Ureter (tissue), 1 donor: ENCODE data around the gene DNAJB8. TPM values are rescaled to one million over a fixed set of nuclear protein-coding genes. Genes with fewer than 3 reads are reported as not detected.
A peak's percentile ranks its signal among the peaks of the same experiment; 100 is the strongest.

Experiments used
- DNase-seq: peaks from one replicate; pipeline ENCODE4 v3.0.0-alpha.2; 2020; ENCODE audit warnings: low spot score
- total RNA-seq: library from RNA; stranded (reverse); gene quantifications from one replicate; pipeline ENCODE4 v1.2.4, GENCODE V29; 2023
- donor health status: DM: yes; HTN: yes; CAD: no.

The DNAJB8 gene
- total RNA-seq, 1 donor from 2014 or later = not detected

DNA sequence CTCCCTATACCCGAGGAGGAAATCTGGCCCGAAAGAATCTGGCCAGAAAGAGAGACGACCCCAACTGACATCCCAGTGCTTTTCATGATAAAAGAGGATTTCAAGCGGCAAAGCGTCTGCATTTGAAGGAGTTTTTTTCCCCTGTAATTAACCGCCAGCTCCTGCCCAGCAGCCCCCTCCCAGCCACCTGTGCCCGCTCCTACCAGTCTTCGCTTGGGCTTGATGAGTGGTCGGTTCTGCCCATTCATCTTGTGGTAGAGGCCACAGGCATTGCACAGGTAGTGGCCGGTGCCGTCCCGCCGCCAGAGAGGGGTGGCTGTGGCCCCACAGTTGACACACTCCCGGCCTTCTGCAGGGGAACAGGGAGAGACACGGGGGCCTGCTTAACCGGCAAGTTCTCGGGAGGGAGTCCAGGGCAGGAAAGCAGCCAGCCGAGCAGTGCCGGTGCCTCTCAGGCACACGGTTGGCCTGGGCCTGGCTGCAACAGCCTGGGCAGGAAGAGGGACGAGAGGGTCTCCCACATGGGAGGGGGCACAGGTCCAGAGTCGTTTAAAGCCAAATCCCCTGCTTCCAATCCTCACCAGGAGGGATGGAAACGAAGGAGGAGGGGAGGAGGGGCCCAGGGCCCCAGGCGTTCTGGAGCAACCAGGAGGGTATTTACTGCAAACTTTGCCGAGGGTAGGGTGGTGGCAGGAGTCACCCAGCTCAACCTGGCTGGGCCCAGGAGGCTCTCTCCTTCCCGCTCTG lies 17.1 kb upstream of the DNAJB8 start:
- DNase-seq = no peak

DNA sequence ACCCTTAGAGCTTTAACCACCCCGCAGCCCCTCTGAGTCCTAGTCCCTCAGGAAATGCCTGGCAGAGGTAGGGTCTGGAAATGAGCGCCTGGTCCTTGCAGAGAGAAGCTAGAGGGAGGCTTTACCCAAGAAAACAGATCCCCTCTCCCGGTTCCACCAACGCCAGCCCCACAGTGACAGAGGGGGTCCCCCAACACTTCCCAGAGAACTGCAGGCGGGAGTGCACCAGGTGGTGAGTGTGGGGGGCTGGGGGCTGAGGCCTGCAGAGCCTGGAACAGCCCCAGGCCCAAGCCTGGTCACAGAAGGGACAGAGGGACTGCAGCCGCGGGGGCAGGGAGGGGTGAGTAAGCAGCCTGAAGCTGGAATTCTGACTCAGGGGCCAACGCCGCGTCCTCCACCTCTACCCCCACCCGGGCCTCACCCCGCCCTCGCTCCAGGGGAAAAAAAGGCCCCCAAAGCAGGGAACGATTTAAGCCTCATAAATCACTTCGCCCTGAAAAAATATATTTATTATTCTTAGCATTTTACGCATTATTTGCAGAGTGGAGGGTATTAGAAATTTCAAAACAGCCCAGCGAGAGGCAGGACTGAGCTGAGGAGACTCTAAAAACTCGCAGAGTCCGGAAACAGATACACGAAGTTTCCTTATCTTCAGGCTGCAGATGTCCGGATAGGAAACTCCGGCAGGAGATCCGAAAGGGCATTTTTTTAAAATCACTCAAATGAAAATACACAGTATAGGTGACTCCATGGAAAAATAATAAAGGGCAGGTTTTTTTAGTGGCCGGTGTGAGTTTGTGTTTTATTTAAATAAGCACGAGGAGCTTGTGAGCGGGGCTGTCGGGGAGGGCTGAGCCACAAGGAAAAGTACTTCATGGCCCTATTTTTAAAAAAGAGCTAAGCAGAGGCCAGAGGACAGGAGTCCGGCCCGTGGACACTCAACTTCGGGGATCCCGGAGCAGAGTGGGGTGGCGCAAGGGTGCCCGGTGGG lies 16.3 kb upstream of the DNAJB8 start:
- DNase-seq = peak; percentile 73

DNA sequence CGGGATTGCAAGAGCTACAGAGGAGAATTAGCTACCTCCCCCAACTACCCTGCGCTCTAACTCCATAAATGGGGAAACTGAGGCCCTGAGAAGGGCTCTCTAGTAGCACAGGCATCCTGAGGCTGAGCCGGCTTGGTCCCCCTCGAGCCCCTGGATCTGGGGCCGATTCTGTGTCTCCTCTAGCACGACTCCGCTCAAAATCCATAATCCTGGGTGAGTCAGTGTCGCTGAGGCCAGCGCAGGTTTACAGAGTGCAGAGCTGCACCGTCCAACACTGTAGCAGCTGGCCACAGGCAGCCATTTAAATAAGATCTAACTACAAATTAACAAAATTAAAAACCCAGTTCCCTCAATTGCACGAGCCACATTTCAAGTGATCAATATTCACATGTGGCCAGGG lies 15.5 kb upstream of the DNAJB8 start:
- DNase-seq = no peak

DNA sequence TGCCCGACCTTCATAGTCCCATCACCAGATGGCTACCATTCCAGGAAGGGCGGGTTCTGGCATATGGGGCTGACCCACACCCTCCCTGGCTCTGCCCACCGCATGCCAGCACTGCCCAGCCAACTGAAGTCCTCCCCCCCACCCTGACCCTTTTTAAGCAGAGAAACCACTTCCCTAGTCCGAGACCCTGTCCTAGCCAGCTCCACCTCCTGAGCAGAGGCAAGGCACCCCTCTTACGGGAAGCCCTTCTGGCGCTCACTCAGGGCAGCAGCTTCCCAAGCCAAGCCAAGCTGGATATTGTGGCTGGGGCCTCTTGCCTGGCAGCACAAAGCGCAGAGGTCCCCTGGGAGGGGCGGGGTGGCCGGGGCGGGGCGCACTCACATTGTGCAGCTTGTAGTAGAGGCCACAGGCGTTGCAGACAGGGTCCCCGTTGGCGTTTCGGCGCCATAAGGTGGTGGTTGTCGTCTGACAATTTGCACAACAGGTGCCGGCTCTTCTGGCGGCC lies 14.8 kb upstream of the DNAJB8 start:
- DNase-seq = peak; percentile 68

DNA sequence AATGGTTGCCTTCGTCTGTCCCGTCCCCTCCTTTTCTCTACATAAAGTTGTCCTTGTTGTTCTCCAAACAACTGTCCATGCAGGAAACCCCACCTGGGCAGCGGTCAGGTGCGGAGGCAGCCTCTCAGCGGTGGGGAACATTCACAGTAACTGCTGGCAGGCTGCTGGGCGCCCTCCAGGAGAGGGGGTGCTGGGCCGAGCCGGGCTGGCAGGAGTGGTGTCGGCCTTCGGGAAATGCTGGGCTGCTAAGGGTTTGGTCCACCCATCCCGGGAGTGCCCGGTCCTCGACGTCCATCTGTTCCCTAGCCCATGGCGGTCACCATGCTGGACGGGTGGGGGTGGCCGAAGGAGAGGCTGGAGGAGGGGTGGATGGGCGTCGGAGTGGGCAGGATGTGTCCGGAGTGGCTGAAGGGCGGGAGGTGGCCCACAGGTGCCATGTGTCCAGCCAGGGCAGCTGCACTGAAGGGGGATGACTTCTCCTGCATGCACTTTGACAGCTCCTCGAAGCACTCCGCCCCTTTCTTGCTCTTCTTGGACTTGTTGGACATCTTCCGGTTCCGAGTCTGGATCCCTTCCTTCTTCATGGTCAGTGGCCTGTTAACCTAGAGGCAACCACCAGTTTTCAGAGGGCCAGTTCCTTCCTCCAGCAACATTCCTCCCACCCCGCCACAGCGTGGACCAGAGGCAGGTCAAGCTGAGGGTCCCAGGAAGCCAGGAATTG lies 14.2 kb upstream of the DNAJB8 start:
- no peak for DNase-seq

DNA sequence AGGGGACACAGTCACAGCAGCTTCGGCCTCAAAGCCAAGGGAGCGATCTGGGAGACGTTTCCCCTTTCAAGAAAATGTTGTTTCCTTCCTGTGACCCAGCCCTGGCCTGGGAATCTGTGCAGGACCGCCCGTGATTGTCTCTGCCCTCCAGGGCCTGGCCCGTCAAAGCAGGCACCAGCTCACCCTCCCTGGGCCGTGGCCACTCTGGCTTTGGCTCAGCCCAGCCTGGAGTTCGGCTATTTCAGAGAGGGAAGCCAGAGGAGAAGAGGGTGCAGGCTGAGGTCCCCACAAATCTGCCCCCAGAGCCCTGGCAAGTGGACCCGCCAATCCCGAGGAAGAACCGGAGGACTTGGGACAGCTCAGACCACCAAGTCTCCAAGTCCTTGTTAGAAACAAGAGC lies 13.6 kb upstream of the DNAJB8 start:
- no peak for DNase-seq

DNA sequence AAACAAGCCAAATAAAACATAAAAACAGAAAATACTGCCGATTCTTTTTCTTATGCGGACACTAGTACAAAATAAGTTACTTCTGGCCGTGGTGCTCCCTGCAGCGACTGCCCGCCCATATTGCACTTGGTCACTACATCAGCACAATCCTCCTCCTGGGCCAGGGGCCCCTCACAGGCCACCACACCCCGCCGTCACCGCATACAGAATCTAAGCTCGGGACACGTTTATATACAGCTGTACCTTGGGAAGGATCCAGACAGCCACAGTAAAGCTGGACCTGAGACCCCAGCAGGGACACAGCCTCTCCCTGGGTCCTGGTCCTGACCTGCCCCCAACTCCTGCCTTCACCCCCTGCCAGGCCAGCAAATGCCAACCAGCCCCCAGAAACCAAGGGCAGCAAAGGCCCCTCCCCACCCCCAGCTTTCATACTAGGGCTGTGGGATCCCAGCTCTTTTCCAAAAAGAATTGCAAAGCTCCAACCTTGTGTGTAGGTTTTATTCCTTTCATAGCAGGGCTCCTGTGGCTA lies 12.9 kb upstream of the DNAJB8 start:
- DNase-seq = no peak

DNA sequence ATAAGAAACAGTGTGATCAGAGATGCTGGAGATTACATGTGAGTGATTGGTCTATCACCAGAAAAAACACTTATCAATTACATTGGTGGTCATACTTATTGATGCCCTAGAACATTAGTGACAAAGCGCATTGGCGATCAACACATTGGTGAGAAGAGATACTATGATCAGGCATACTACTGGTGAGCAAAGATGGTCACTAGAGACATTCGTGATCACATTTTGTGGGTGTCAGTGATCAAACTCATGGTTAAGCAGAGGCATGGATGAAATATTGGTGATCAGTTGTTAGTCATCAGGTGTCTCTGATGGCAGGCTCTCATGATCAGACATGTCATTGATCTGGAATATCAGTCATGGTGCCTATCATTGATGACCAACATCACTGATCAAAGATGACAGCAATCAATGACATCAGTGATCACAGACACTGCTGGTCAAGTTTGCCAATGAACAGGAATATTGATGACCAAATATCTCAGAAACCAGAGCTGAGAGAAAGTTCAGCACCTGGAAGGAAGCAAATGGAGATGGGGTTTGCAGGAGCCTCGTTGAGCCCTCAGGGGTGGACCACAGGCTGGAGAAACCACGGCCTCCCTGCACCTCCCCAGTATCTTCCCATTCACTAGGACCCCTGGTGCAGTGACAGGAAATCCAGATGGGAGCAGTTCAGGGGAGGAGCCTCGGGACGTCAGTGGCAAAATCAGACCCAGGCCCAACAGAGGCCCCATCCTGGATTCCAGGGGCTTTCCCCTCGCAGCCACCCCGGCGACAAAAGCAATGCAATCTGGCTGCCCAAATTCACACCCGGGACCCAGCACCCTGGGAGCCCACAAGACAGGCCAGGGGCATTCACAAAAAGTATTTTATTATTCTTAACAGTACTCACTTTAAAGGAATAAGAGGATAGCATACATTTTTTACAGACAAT lies 12.2 kb upstream of the DNAJB8 start:
- DNase-seq = no peak

DNA sequence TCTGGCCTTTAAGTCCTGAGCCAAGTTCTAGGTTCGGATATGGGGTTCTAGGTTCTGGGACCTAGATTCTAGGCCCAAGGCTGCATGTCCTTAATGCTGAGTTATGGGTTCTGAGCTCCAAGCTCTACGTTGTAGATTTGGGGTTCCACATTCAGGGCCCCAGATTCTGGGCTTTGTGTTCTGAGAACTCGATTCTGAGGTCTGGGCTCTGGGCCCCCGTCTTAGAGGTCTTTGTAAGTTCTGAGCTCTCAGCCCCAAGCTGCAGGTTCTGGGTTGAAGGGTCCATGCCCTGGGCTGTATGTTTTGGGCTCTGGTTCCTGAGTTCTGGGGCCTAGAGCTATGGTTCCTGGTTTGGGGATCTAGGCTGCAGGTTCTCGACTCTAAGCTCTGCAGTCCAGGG lies 10.0 kb upstream of the DNAJB8 start:
- no peak for DNase-seq

DNA sequence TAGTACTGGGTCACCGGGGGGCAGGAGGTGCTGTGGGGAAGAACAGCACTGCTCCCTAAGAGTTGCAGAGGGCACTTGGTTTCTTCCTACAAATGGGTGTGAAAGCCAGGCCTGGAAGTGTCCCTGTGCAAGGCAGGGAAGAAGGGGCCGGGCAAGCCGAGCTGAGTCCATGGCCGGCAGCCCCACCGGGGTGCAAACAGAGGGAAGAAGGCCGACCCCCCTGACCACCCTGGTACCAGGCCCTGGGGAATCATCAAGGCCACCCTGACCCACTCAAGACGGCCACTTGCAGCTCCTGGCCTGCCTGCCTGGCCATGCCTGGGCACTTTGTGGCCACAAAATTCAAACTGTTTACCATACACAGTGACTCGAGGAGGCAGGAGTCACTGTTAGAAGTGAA lies 8.7 kb upstream of the DNAJB8 start:
- no peak for DNase-seq

DNA sequence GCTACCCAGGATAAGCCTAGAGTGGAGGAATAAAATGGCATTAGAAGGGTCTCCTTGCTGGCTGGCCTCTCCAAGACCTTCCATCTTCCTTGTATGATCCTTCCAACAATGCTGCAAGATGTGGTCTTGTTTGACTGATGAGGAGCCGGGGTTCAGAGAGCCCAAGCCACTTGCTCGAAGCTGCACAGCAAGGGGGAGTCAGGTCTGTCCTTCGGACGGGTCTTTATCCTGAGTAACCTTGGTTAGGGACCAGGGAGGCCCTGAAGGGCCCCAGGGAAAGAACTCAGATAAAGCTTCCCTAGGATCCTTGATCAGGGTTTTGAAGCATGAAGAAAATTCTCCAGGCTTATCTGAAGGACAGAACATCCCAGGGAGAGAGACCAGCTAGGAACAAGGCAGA lies 7.0 kb upstream of the DNAJB8 start:
- no peak for DNase-seq

DNA sequence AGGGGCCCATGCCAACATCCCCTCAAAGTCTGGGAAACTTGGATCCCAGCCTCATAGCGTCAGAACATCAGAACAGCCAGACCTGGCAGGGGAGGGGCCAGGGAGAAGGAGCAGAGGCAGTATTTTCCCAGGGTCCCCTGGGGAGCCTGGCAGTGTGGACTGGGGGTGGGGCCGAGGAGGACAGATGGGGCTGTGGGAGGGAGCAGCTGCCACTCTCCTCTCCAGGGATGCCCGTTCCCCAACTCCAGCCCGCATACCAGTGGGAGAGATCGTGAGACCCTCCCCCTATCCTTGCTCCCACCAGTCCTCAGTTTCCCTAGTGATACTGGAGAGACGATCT lies 6.5 kb upstream of the DNAJB8 start:
- DNase-seq = no peak

DNA sequence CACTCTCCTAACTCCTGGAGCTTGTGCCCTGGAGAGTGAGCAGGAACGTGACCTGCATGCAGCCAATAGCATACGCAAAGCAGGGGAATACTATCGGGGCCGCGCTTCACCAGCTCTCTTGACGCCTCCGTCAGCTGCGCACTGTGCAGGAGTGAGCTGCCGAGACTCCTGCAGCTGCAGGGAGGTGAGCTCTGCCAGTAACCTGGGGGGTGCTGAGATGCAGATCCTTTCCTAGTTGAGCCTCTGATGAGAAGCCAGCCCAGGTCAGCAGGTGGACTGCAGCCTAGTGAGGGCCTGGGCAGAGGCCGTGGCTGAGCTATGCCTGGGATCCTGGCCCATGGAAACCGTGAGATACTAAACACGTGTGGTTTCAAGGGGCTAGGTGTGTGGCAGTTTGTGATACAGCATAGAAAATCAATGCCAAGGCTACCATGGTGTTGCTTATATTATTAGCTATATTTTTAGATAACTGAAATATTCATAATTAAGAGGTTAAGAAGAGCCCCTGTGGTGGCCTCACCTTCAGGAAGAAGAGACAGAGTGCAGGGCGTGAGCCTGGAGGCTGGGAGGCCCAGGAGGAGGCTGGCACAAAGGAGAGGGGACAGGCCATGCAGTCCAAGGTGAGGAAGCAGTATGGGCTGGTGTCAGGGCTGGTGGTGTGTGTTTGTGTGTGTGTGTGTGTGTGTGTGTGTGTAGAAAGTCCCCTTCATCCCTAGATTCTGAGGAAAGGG lies 5.9 kb upstream of the DNAJB8 start:
- DNase-seq = no peak

DNA sequence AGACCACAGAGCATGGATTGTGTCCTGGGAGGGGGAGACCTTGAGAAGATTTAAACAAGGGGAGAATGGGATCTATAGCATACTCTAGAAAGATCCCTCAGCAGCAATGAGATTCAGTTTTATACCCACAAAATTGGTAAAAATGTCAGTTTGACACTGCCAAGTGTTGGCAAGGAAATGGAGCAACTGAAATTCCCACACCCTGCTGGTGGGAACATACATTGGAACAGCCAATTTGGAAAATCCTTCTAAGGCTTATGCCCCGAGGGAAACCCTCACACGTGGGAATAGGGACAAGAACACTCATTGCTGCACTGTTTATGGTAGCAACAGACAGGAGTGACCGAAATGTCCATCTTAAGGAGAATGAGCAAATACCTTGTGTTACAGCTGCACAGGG lies 5.0 kb upstream of the DNAJB8 start:
- no peak for DNase-seq

DNA sequence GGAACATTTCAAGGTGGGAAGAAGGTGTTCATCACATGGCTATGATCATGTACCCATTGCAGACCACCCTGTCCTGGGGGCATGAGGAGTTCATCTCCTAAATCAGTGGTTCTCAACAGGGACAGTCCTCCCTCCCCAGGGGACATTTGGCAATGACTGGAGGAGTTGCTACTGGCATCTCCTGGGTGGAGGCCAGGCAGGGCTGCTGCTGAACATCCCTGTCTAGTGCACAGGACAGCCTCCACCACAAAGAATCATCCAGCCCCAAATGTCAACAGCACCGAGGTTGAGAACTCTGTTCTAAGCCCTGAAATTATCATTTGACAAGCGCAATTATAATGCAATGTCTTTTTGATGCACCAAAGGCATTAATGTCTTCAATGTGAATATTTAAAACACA lies 4.4 kb upstream of the DNAJB8 start:
- DNase-seq = no peak

DNA sequence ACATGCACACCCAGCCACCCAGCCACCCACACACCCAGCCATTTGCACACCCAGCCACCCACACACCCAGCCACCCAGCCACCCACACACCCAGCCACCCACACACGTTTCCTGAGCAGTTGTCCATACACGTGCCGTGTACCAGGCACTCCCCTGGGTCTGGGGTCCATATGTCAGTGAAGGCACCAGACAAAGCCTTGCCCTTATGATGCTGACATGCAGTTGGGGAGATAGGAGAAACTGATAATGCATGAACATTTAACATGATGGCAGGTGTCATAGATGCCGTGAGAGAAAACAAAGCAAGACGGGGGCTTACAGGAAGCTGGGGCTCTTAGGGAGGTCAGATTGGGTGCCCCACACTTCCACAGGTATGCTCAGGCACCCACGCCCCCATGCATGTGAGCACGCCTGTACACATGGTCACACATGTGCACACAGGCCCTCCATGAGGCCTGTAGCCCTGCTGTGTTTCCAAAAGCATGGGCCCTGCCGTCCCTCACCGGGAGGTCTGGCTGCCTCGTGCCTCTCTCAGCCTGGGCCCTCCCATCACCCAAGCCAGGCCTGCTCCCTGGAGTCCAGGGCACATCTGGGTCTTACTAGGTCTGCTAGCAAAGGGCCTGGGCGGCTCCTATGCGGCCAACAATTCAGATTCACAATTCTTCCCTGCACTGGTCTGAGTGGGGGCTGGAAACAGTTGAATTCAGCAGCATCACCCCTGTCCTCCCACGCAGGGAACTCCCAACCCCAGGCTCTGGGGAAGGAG lies 3.6 kb upstream of the DNAJB8 start:
- no peak for DNase-seq

DNA sequence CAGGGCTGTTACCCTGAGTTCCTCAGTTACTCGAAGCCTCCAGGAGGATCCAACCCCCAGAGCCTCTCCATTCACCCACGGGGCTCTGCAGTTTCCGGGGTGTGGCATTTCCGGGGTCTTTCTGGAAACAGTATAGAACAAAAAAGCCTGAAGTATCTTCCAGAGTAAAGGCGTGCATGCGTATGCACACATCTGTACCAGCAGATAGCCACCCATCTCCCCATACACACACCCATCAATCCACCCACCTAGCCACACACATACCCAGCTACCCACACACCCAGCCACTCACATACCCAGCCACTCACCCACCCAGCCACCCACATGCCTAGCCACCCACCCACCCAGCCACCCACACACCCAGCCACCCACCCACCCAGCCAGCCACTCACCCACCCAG lies 2.9 kb upstream of the DNAJB8 start:
- DNase-seq = no peak

DNA sequence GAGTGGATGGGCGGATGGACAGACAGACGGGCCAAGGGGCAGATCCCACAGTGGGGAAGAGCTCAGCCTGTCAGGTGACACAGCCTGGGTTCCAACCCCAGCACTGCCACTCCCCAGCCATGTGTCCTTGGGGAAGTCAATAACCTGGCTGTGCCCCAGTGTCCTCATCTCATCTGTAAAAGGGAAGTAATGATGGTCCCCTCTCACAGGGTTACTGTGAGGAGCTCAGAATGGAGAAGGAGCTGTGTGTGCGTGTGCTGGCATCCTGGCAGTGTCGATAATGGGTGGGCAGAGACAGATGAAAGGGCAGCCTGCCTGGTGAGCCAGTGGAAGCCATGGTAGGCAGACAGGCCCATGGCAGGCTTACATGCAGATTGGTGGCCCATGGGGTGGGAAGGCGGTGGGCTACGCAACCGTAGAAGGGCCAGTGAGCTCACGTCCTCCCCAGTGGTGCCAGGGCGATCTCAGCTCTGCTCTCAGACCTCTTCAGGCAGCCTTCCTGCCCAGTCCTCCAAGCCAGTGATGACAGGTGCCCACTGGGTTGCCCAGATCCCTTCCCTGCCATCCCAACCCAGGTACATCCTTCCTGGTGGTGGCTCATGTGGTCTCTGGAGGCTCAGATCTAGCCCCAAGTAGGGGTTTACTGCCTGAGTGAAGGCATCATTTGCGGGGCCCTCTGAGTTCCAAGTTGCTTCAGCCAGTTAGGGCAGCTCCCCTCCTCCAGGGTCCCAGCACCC lies 2.3 kb upstream of the DNAJB8 start:
- no peak for DNase-seq
